AG04449 (cell line): ENCODE measurements around the gene THYN1.

Experiments used
- CTCF ChIA-PET: fragments of 350-600 bp; formaldehyde crosslinking; extraction: SDS; loops from one replicate; lab custom pipeline; 2021; ENCODE audit warnings: antibody characterized with exemption; lab: Yijun Ruan, JAX
- POLR2A ChIA-PET: fragments of 400-600, 350-600 bp; formaldehyde crosslinking; extraction: SDS; loops from one replicate; lab custom pipeline; 2020; ENCODE audit warnings: antibody characterized with exemption, inconsistent platforms; lab: Yijun Ruan, JAX
- DNase-seq: peaks from one replicate; pipeline ENCODE4 v3.0.0-alpha.2; 2010; ENCODE audit warnings: low read depth, low spot score
- H3K4me3 ChIP-seq: 2 replicates; pipeline ENCODE4 v1.5.1; 2011; ENCODE audit warnings: low read depth, mild to moderate bottlenecking, control low read depth, low read length
- TF ChIP-seq, protein P1 (sequence below): IDR thresholded peaks from one replicate; pipeline ENCODE4 v1.5.1; 2011; ENCODE audit warnings: mild to moderate bottlenecking, moderate library complexity, low read length, control low read depth, inconsistent platforms; ENCODE audit not compliant: insufficient read depth; ENCODE audit errors: missing control alignments

THYN1 gene

DNA sequence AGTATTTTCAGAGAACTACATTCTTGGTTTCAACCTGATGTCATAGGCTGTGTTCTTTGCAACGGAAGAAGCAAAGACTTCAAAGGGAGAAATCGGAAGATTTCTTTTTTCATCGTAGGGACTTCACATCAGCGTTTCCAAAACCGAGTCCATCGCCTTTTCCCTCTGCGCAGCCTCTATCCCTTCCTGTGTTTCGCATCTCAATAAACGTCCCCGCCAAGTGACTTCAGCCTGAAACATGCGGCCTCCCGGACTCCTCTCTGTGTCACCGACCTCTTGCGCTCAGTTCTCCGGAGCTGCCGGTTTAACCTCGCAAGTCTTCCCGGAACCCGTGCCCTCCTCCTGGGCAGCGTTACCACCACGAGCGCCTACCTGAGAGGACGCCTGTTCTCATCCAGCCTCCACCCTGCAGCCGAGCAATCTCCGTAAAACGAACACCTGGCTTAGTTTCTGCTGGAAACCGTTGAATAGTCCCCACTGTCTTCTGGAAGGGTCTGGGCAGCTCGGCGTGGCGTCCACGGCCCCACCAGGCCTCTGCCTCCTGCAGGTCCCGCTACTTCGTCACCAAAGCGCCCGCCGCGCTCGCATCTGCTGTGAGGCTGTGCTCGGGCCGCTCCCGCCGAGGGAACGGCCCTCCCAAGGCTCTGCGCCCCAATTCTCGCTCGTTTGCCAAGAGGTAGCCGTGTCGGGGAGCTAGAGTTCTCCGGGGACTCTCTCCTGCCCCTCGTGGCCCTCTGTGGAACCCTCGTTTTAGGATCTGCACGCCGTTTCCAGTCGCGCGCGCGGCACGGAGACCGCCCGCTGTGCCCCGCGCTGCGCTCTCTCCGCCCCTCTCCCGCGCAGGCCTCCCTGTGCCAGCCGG lies 22.6 kb upstream of the THYN1 start, which contains the start of gene GLB1L3:
Gene GLB1L3, plus strand, starts transcription at position 846 of the 862 bp plus-strand sequence. CDS start 362 bp downstream, outside the sequence.
- H3K4me3 ChIP-seq: peak within 1 kb of the TSS; percentile 25
- no peak for DNase-seq
- TF ChIP-seq, protein P1, sequence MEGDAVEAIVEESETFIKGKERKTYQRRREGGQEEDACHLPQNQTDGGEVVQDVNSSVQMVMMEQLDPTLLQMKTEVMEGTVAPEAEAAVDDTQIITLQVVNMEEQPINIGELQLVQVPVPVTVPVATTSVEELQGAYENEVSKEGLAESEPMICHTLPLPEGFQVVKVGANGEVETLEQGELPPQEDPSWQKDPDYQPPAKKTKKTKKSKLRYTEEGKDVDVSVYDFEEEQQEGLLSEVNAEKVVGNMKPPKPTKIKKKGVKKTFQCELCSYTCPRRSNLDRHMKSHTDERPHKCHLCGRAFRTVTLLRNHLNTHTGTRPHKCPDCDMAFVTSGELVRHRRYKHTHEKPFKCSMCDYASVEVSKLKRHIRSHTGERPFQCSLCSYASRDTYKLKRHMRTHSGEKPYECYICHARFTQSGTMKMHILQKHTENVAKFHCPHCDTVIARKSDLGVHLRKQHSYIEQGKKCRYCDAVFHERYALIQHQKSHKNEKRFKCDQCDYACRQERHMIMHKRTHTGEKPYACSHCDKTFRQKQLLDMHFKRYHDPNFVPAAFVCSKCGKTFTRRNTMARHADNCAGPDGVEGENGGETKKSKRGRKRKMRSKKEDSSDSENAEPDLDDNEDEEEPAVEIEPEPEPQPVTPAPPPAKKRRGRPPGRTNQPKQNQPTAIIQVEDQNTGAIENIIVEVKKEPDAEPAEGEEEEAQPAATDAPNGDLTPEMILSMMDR: peak; percentile 41
- ChIA-PET POLR2A (no interaction called here), CTCF (no interaction called here)

DNA sequence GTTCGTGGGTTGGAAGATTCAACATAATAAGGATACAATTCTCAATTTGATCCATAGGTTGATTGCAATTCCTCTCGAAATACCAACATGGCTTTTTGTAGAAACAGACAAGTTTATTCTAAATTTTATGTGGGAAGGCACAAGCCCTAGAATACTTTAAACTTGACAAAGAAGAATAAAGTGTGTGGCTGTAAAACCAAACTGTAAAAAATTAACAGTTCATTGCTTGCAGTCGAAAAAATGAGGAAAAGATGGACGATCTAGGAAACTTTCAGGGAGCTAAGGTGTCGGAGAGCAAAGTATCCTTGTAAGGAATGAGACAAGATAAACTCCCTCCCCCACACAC lies 22.0 kb upstream of the THYN1 start:
- POLR2A ChIA-PET: no interaction called here
- H3K4me3 ChIP-seq: no peak overlapping the region
- TF ChIP-seq, protein P1: no peak
- DNase-seq: no peak
- CTCF ChIA-PET: no interaction called here

DNA sequence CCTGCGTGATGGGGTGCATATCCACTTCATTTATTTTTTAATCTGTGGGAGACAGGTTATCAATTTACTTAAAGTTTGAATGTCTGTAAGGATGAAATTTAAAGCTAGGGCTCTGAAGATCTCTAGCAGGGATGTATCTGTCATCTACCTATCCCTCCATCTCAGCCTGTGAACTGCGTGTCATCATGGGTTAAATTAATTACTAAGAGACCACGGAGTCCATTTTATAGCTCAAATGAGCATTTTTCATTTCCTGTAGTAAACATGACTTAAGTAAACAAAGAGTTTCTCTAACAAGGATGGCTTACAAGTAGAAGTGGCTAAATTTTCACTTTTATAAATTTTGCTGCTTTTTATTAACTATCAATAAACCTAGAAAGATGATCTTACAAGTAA lies 20.2 kb upstream of the THYN1 start:
- TF ChIP-seq, protein P1: no peak
- no peak overlapping the region for H3K4me3 ChIP-seq
- ChIA-PET CTCF (interaction anchor here (0.9 to 2.8 kb wide), 3 partner anchors 12 to 19 kb away, joined by 3 to 11 read pairs (median 3); no protein-coding TSS in a partner anchor), POLR2A (no interaction called here)
- no peak for DNase-seq

DNA sequence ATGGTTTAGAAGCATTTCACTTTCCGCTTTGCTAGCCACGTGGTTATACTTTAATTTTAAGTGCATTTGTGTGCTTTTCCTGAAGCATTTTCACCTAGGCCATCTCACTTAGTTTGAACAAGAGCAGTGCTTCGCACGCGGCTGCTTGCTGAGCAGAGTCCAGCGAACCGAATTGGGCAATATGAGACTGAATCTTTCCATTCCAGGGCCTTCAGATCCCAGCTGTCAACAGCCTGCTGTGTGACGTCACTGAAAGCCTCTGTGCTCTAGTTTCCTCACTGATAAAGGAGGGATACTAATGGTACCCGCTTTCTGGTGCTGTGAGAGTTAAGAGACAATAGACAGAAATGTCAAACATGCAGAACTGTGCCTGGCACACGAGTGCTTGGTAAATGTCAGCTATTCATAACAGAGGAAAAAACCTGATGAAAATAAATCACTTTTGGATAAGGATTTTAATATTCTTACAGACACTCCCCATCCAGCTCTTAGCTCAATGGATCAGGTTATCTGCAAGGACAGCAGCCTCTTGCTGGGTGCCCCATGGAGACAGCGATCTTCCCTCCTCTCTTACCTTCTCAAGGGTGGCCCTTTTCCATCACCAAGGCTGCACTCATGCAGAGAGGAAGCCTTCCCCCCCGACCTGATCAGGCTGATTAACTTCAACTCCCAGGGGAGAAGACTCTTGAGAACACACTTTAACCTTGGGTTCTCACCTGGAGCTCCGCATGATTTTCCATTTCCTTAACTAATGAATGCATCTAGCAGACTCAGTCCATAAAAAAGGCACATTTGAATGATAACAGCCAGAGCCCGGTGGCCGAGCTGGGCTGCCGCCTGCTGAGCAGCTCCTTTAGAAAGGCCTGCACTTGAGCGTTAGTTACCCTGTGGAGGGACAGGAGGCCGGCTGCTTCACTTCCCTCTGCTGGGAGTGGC lies 19.5 kb upstream of the THYN1 start:
- H3K4me3 ChIP-seq: no peak overlapping the region
- TF ChIP-seq, protein P1: no peak
- POLR2A ChIA-PET: no interaction called here
- DNase-seq: no peak
- CTCF ChIA-PET: interaction anchor here (0.9 to 2.8 kb wide), 3 partner anchors 11 to 18 kb away, joined by 3 to 11 read pairs (median 3); no protein-coding TSS in a partner anchor

DNA sequence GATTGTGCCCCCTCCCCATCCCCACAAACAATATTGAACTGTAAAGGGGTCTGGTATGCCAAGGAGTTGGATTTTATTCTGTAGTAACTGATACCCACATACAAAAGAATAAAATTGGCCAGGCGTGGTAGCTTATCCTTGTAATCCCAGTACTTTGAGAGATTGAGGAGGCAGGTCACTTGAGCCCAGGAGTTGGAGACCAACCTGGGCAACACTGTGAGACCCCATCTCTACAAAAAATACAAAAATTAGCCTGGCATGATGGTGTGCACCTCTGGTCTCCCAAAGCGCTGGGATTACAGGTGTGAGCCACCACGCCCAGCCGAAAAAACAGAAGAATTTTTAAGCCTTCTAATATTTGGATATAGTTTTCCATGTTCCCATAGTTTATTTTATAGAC lies 18.8 kb upstream of the THYN1 start:
- ChIA-PET CTCF (interaction anchor here (2.8 kb wide), 1 partner anchor 10 kb away, joined by 11 read pairs; no protein-coding TSS in a partner anchor), POLR2A (no interaction called here)
- H3K4me3 ChIP-seq: no peak overlapping the region
- TF ChIP-seq, protein P1: no peak
- no peak for DNase-seq
